D721Med (cell line): Measurements from ENCODE around the gene EMSY.
"Not testable (repeated sequence)": the region's sequence is repeated elsewhere in the genome, so short reads cannot be mapped to it uniquely, and the experiment has no call there.

ENCODE experiments used
- DNase-seq: peaks from one replicate; pipeline ENCODE4 v3.0.0; 2011; ENCODE audit warnings: low spot score; ENCODE audit not compliant: insufficient read length
- FAIRE-seq: peaks from 2 replicates; lab custom pipeline; 2011; peaks lifted over from hg19 to GRCh38; lab: Jason Lieb, UNC
- TF ChIP-seq, protein P1 (sequence below): IDR thresholded peaks from 2 replicates; pipeline ENCODE4 v1.5.1; 2012; ENCODE audit warnings: mild to moderate bottlenecking, control low read depth; ENCODE audit not compliant: insufficient read depth; ENCODE audit errors: missing control alignments

Gene EMSY

DNA sequence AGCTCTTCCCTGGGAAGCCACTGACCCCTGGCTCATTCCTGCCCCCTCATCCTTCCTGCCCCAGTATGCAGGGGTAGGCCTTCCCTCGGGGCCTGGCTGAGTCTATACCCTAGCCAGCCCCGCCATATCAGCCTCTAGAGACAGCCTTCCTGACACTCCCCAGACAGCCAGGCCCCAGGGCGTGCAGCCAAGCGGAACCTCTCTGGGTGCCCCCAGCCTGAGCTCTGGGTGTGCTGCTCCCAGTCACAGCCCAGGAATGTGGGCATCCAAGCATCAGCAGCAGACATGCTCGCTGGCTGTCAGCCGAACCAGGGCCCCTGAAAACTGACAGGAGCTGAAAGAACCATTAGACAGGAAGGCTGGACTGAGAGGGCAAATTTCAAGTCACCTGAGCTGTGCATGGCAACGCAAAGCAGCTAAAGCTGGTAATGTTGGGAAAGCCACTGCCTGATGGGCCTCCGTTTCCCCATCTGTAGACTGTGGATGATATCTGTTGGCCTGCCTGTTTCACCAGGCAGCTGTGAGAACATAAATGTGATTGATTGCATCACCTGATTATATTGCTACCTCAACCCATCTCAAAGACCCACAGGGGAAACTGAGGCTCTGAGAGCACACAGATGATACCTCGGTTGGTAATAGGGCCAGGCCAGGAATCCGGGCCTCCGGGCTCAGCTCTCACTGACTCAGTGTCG is 132.6 kb downstream of the EMSY start:
- no peak for FAIRE-seq
- TF ChIP-seq, protein P1, sequence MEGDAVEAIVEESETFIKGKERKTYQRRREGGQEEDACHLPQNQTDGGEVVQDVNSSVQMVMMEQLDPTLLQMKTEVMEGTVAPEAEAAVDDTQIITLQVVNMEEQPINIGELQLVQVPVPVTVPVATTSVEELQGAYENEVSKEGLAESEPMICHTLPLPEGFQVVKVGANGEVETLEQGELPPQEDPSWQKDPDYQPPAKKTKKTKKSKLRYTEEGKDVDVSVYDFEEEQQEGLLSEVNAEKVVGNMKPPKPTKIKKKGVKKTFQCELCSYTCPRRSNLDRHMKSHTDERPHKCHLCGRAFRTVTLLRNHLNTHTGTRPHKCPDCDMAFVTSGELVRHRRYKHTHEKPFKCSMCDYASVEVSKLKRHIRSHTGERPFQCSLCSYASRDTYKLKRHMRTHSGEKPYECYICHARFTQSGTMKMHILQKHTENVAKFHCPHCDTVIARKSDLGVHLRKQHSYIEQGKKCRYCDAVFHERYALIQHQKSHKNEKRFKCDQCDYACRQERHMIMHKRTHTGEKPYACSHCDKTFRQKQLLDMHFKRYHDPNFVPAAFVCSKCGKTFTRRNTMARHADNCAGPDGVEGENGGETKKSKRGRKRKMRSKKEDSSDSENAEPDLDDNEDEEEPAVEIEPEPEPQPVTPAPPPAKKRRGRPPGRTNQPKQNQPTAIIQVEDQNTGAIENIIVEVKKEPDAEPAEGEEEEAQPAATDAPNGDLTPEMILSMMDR: no peak
- DNase-seq: no peak

DNA sequence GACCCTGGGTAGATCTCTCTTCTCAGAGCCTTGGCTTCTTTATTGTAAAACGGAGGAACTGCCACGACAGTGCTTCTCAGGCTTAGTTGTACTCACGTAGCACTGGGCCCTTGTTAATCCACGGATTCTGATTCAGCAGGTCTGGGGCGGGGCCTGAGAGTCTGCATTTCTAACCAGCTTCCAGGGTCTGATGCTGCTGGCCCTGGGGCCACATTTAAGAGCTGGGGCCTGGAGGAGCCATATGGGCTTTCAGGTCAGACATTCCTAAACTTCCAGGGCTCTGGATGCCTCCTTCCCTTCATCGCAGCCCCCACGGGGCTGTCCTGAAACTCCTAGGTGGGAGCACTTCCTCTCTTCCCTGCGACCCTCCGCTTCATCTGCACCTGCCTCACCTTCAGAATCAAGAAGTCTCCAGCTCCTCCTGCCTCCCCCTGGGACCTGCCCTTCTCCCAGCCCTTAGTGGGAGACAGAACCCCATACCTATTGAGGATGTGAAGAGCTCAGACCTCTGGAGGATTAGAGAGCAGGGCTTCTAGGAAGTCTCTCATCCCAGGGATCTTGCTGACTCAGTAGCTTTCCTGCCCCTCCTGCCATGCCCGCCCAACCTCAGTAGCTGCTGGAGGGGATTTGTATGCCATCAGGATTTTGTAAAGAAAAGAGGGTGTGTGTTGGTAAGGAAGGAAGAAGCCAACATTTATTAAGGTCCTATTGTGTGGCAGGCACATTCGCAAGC is 133.3 kb downstream of the EMSY start:
- DNase-seq (no peak), FAIRE-seq (no peak)
- TF ChIP-seq, protein P1: no peak

DNA sequence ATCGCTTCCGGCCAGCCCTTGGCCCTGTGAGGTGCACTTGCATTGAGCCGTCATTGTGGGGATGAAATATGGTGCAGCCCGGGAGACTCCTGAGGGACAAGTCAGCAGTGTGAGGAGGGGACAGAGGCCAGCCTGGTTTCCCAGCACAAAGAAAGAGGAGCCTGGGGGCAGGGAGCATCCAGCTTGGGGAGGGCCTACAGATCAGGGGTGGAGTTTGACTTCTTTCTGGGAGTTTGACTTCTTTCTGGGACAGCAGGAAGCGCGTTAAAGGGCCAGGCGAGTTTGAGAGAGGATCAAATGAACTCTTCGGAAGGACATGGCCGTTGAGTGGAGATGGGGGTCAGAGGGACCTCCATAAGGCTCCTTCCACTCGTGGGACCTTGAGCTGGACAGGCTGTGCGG is 133.8 kb downstream of the EMSY start:
- DNase-seq (no peak), FAIRE-seq (no peak)
- TF ChIP-seq, protein P1: no peak

DNA sequence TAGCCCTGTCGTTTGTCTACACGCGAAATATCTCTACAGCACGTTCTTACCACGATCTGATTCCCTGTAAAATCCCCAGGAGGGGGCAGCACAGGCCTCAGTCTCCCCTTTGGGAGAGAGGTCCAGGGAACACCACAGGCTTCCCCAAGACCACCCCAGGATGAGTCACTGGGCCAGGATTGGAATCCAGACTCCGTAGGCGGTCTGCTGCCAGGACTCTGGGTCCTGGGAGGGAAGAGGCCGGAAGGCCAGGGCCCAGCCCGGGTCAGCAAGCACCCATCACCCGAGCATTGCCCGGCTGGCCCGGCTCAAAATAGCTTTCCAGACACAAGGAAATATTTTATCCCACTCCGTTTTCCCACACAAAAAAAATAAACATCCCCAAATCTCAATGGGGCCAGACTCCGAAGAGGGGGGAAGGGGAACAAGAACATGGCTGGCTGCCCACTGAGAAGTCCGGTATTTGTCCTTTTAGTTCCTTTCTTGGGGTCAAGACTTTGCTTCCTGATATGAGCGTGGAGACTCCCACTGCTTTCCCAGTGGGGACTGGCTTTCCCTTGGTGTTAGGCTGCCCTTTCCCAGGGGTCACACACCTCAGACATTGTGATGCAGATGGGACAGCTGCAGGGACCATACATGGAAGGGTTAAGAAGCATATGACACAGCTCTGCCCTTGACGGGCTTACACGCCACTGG is 134.4 kb downstream of the EMSY start:
- DNase-seq (no peak), FAIRE-seq (no peak)
- TF ChIP-seq, protein P1: no peak

DNA sequence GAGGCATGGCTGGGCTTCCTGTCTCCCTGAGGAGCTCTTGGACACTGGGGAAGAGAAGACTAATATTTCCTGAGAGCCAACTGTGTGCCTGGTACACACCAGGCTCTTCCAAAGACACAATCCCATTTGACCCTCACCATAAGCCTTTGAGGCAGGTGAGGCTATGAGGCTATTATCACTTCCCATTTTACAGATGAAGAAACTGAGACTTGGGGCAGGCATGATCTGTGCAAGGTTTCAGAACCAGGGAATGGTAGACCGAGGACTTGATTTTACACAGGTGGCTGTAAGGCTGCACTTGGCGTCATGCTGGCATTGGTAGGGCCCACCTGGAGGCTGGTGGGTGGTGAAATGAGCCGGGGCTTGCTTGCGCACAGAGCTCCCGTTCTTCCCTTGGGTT is 134.9 kb downstream of the EMSY start:
- DNase-seq (no peak), FAIRE-seq (no peak)
- TF ChIP-seq, protein P1: no peak

DNA sequence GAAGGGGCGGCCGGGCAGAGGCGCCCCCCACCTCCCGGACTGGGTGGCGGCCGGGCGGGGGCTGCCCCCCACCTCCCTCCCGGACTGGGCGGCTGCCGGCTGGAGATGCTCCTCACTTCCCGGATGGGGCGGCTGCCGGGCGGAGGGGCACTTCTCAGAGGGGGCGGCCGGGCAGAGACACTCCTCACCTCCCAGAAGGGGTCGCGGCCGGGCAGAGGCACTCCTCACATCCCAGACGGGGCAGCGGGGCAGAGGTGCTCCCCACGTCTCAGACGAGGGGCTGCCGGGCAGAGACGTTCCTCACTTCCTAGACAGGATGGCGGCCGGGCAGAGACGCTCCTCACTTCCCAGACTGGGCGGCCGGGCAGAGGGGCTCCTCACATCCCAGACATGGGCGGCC is 137.7 kb downstream of the EMSY start:
- not testable (repeated sequence) for FAIRE-seq

DNA sequence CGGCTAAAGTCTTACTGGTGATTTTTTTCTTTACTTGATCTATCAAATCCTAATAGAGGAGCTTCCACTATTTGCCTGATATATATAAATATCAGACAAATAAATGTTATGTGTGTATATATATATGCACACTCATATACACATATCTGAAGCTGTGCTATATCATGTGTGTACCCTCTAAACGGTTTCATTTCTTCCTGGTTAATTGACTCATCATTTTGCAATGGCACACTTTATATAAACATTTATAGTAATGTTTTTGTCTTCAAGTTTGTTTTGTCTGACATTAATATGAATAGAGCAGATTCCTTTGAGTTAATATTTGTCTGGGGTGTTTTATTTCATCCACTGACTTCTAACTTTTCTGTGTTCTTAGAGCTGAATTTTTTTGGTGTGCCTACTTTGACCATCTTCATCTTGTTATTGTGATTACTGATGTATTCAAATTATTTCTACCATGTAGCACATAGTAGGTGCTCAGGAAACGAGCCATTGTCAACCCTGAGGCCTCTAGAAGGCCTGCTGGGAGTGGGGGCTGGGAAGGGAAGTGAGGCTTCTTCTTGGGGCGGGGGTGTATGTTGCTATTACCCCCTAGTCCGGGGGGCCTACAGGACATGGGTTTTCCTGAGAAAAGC is 143.1 kb downstream of the EMSY start:
- DNase-seq (no peak), FAIRE-seq (no peak)
- TF ChIP-seq, protein P1: no peak

More for the DNA sequence above, 137.7 kb downstream of the EMSY start:
- not testable (repeated sequence) for DNase-seq
